D721Med (cell line): ENCODE results near the gene LYPLAL1.

Experiments used
- DNase-seq: peaks from one replicate; pipeline ENCODE4 v3.0.0; 2011; ENCODE audit warnings: low spot score; ENCODE audit not compliant: insufficient read length
- FAIRE-seq: peaks from 2 replicates; lab custom pipeline; 2011; peaks lifted over from hg19 to GRCh38; lab: Jason Lieb, UNC
- TF ChIP-seq, protein P1 (sequence below): IDR thresholded peaks from 2 replicates; pipeline ENCODE4 v1.5.1; 2012; ENCODE audit warnings: mild to moderate bottlenecking, control low read depth; ENCODE audit not compliant: insufficient read depth; ENCODE audit errors: missing control alignments

LYPLAL1 gene

DNA sequence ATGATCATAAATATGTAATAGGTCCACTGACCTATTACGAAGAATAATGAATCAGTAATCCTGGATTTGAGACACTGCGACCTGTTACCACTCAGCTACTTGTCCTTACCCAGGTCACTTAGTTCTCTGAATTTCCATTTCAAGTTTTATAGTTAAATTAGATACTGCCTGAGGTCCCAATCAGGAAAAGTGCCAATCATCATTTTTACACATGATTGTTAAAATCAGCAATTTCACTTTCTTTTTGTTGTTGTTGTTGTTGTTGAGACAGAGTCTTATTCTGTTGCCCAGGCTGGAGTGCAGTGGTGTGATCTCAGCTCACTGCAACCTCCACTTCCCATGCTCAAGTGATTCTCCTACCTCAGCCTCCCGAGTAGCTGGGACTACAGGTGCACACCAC lies 22.8 kb upstream of the LYPLAL1 start:
- DNase-seq (no peak), FAIRE-seq (no peak)
- TF ChIP-seq, protein P1, sequence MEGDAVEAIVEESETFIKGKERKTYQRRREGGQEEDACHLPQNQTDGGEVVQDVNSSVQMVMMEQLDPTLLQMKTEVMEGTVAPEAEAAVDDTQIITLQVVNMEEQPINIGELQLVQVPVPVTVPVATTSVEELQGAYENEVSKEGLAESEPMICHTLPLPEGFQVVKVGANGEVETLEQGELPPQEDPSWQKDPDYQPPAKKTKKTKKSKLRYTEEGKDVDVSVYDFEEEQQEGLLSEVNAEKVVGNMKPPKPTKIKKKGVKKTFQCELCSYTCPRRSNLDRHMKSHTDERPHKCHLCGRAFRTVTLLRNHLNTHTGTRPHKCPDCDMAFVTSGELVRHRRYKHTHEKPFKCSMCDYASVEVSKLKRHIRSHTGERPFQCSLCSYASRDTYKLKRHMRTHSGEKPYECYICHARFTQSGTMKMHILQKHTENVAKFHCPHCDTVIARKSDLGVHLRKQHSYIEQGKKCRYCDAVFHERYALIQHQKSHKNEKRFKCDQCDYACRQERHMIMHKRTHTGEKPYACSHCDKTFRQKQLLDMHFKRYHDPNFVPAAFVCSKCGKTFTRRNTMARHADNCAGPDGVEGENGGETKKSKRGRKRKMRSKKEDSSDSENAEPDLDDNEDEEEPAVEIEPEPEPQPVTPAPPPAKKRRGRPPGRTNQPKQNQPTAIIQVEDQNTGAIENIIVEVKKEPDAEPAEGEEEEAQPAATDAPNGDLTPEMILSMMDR: no peak

DNA sequence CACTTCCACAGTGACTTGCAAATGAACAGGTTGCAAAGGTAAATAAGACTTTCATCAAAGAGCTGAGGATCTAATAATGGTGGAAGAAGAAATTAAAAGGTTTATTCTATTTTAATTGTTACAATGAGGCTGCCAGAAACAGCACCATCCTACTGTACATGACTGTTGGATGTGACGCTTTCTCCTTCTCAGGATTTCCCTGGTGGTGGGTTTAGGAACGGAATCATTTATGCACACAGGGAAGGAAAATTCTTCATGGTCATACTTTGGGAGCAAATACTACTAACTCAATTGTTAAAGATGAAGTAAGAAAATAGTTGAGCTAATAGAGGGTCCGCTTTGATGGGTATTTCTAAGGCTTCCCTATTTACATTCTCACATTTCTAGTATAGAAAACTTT lies 22.2 kb upstream of the LYPLAL1 start:
- DNase-seq (no peak), FAIRE-seq (peak; percentile 68)
- TF ChIP-seq, protein P1: no peak

DNA sequence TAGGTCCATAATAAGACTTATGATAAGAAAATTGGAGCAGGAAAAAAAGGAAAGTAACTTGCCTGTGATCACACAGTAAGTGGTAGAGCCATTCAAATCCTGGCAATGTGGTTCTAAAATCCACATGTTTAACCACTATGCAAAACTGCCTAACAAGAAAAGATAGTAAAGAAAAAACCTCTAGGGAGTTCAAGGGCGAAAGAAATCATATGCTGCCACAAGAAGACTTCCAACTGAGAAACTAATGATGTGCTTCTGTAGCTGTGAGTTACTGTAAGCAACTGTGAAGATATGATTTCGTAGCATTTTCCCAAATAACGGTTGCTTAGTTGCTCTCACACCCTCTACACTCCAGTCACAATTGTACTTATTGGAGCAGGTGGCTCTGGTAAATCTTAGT lies 20.9 kb upstream of the LYPLAL1 start:
- DNase-seq (no peak), FAIRE-seq (no peak)
- TF ChIP-seq, protein P1: no peak

DNA sequence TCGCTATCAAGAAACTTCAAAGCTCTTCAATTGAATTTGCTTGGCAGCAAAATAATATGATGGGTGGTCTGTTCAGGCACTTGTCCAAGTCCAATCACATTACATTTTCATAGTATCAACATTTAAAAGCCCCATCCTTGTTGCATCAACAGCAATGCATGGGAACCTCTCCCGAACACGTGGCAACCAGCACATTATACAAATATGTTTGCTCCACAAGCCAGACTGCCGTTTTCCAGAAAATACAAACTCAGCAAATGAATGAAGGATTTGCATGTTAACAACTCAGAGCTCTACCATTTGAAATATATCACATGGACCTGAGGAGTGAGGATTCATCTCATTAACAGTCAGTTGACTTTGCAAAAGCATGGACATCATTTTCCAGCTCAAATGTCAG lies 20.0 kb upstream of the LYPLAL1 start:
- TF ChIP-seq, protein P1: no peak
- FAIRE-seq: peak; percentile 41
- no peak for DNase-seq

DNA sequence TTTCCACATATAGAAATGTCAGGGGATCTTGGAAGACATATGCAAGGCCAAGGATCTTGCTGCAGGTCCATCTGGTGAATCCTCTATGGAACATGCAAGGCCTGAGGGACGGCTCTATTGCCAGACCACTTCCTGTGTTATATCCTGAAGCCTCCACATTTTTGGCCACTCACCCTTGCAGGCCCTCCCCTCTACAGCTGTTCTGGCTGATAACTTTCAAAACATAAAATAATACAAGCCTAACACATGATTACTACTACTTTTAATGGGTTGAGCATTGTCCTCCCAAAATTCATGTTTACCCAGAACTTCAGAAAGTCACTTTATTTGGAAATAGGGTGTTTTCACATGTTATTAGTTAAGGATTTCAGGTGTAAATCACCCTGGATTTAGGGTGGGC lies 18.5 kb upstream of the LYPLAL1 start:
- TF ChIP-seq, protein P1: no peak
- FAIRE-seq (no peak), DNase-seq (no peak)

DNA sequence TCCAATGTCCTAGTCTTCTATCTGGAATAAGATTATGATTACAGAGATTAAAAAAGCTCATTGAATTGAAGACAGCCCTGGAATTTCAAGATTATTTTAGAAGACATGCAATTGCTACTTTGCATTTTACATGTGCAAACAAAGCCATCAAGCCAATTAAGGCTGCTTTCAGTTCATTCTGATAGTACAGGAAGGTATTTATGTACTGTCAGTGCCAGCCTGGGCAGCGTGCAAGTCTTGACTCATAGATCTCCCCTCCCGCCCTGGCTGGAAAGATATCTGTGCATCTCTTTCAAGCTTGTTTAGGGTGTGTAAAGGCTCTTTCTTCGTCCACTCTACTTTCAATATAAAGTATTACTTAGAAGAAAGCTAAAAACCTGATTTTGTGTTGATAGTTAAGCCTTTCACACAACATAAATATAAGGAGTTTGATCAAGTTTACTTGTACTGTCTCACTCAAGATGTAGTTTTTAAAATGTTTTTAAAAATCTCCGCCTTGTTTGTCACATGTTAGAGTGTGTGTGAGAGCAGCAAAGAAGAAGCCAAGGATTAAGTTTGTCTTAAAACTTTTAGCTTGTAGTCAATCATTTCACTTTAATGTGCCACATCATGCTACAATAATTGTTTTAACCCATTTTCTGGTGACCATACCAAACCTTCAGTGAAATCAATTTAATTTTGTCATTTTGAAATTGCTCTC lies 13.6 kb upstream of the LYPLAL1 start:
- DNase-seq (no peak), FAIRE-seq (peak; percentile 60)
- TF ChIP-seq, protein P1: no peak

DNA sequence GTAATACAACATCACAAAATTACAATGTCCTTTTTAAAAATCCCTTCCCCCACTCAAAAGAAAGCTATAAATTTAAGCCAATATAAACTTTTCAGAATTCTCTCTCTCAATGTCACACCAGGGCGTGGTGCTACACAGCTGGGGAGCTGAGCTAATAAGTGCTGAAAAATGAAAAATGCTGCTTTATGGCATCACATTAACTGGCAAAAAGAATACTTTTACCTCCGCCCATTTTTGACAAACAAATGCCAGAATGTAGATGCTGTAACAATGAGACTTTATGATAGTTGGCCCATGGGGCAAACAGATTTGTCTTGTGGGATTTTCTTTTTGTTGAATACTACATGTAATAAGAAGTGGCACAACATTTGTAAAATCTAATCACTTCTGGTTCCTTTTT lies 12.7 kb upstream of the LYPLAL1 start:
- FAIRE-seq (peak; percentile 63), DNase-seq (no peak)
- TF ChIP-seq, protein P1: no peak
